GM21423 (cell line): Measurements from ENCODE around the gene SKI.

Source experiments
- ATAC-seq: cut with Tn5 transposase; IDR thresholded peaks from one replicate; pipeline ENCODE4 v1.9.1; 2021; ENCODE audit warnings: mild to moderate bottlenecking, moderate library complexity; ENCODE audit not compliant: unreplicated experiment

Gene SKI

GRCh38 chr1:2335721-2336455 is 107.8 kb downstream of the SKI start:
- ATAC-seq, result no peak

- ATAC-seq, result no peak
Measured at GRCh38 chr1:2336499-2336898, 108.4 kb downstream of the SKI start.

GRCh38 chr1:2337081-2337480 is 109.0 kb downstream of the SKI start:
- no peak for ATAC-seq

- ATAC-seq, result no peak
Measured at GRCh38 chr1:2337501-2337900, 109.4 kb downstream of the SKI start.

- ATAC-seq, result no peak
Measured at GRCh38 chr1:2339206-2340085, 111.3 kb downstream of the SKI start.

GRCh38 chr1:2340086-2340917 is 112.2 kb downstream of the SKI start:
- ATAC-seq, result no peak

GRCh38 chr1:2340918-2341254 is 112.8 kb downstream of the SKI start:
- no peak for ATAC-seq

GRCh38 chr1:2341706-2342383 is 113.7 kb downstream of the SKI start:
- no peak for ATAC-seq

- ATAC-seq, result no peak
Measured at GRCh38 chr1:2342384-2343022, 114.4 kb downstream of the SKI start.

GRCh38 chr1:2343023-2343935 is 115.2 kb downstream of the SKI start:
- no peak for ATAC-seq

- no peak for ATAC-seq
Measured at GRCh38 chr1:2344121-2344681, 116.1 kb downstream of the SKI start.

- ATAC-seq, result no peak
Measured at GRCh38 chr1:2344744-2345296, 116.7 kb downstream of the SKI start.

GRCh38 chr1:2345297-2346075 is 117.4 kb downstream of the SKI start:
- ATAC-seq, result no peak

- no peak for ATAC-seq
Measured at GRCh38 chr1:2346691-2347408, 118.7 kb downstream of the SKI start.

GRCh38 chr1:2347409-2347785 is 119.3 kb downstream of the SKI start:
- ATAC-seq, result no peak

GRCh38 chr1:2347896-2348295 is 119.8 kb downstream of the SKI start:
- no peak for ATAC-seq
